ENCODE results near the gene SLC12A5.

Gene SLC12A5

DNA sequence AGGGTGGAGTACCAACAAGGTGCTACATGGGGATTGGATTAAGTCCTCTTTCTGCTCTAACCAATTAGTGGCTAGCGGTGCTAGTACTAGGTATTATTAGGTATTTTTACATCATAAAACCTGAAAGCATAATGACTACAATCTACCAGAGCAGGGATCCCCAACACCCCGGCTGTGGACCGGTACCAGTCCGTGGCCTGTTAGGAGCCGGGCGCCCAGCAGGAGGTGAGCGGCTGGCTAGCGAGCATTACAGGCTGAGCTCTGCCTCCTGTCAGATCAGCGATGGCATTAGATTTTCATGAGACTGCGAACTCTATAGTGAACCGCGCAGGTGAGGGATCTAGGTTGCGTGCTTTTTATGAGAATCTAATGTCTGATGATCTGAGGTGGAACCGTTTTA, 80.0 kb downstream of the SLC12A5 start:
- DNase-seq (ENCODE audit: low read depth), result no peak
